Measurements from ENCODE around the gene ARHGEF39. TPM values are rescaled to one million over a fixed set of nuclear protein-coding genes. Genes with fewer than 3 reads are reported as not detected.

Gene ARHGEF39
- total RNA-seq, 4 donors from 2014 or later = 0.88 to 2.2 TPM; not detected in 2

GRCh38 chr9:35700031-35700430 is 35.0 kb upstream of the ARHGEF39 start:
- no peak for TF ChIP-seq CTCF (IDR thresholded peaks at IDR 0.05; ENCODE audit: low read depth)

- no peak for TF ChIP-seq CTCF (IDR thresholded peaks at IDR 0.05; ENCODE audit: low read depth)
Observed at GRCh38 chr9:35698231-35698630, 33.2 kb upstream of the ARHGEF39 start.

- TF ChIP-seq CTCF (IDR thresholded peaks at IDR 0.05; ENCODE audit: low read depth) = no peak
Observed at GRCh38 chr9:35697486-35697885, 32.5 kb upstream of the ARHGEF39 start.

GRCh38 chr9:35696520-35697215 is 31.7 kb upstream of the ARHGEF39 start:
- no peak for TF ChIP-seq CTCF (IDR thresholded peaks at IDR 0.05; ENCODE audit: low read depth)

GRCh38 chr9:35695943-35696401 is 31.0 kb upstream of the ARHGEF39 start:
- TF ChIP-seq CTCF (IDR thresholded peaks at IDR 0.05; ENCODE audit: low read depth) = no peak

GRCh38 chr9:35691757-35692301 is 26.8 kb upstream of the ARHGEF39 start:
- TF ChIP-seq CTCF (IDR thresholded peaks at IDR 0.05; ENCODE audit: low read depth) = no peak

GRCh38 chr9:35691334-35691650 is 26.3 kb upstream of the ARHGEF39 start:
- no peak for TF ChIP-seq CTCF (IDR thresholded peaks at IDR 0.05; ENCODE audit: low read depth)

Measured in subcutaneous adipose tissue (tissue), 4 donors.